HEK293T (cell line): ENCODE results near the gene NUDT2.

Experiments
- BHLHE40 ChIP-seq: fragments of 450-650 bp; IDR thresholded peaks from 2 replicates; pipeline ENCODE4 v1.6.1; 2016; ENCODE audit warnings: mild to moderate bottlenecking, moderate library complexity, borderline replicate concordance
- CTBP1 ChIP-seq: fragments of 450-650 bp; IDR thresholded peaks from 2 replicates; pipeline ENCODE4 v1.6.1; 2016; ENCODE audit warnings: borderline replicate concordance
- FOXK2 ChIP-seq: fragments of 450-650 bp; IDR thresholded peaks from 2 replicates; pipeline ENCODE4 v1.6.1; 2016; ENCODE audit warnings: mild to moderate bottlenecking
- NFRKB ChIP-seq: fragments of 450-650 bp; IDR thresholded peaks from 2 replicates; pipeline ENCODE4 v1.6.1; 2016; ENCODE audit warnings: mild to moderate bottlenecking, moderate library complexity
- TARDBP ChIP-seq: fragments of 450-650 bp; IDR thresholded peaks from 2 replicates; pipeline ENCODE4 v1.6.1; 2016

DNA sequence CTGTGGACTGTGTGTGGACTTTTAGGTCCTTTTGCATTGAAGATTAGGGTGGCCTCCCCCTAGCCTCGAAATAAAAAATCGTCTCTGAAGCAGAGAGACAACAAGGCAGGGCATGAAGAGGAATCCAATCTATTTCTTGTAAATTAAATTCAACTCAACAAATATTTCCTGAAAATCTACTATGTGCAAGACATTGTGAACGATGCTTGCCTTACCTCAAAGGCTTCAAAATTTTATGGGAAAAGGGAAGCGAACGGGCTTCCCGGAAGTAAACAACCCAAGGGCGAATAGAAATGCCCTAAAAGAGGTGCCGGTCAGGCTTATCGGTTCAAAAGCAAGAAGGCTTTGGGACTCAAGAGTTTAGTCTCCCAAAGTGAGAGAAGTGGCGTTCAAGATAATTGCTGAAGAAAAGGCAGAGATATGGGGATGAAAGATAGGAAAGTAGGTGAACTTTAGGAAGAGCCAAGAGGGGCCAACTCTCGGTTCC lies 826 bp upstream of the NUDT2 start:
- TF ChIP-seq BHLHE40 (no peak), NFRKB (no peak), FOXK2 (peak; percentile 77), TARDBP (no peak), CTBP1 (no peak)
